Neuronal stem cell (in vitro differentiated cells): ENCODE data around the gene NPC2.

Experiments used
- DNase-seq: peaks from one replicate; pipeline ENCODE4 v3.0.0-alpha.2; 2013; ENCODE audit warnings: low spot score
- H2AFZ ChIP-seq: one replicate; pipeline ENCODE4 v1.6.1; 2013; ENCODE audit warnings: mild to moderate bottlenecking, low read length, inconsistent platforms
- H2AK5ac ChIP-seq: 2 replicates; pipeline ENCODE4 v1.6.1; 2013; ENCODE audit warnings: low read depth, mild to moderate bottlenecking, inconsistent platforms, low read length, moderate library complexity, mixed read lengths
- H2BK120ac ChIP-seq: 2 replicates; pipeline ENCODE4 v1.6.1; 2013; ENCODE audit warnings: low read depth, mild to moderate bottlenecking, inconsistent platforms, low read length, moderate library complexity, mixed read lengths
- H2BK12ac ChIP-seq: one replicate; pipeline ENCODE4 v1.6.1; 2013; ENCODE audit warnings: low read length, inconsistent platforms
- H2BK15ac ChIP-seq: 2 replicates; pipeline ENCODE4 v1.6.1; 2013; ENCODE audit warnings: mild to moderate bottlenecking, low read length, inconsistent platforms, mixed read lengths
- H2BK5ac ChIP-seq: one replicate; pipeline ENCODE4 v1.6.1; 2013; ENCODE audit warnings: inconsistent platforms, mild to moderate bottlenecking, low read length, moderate library complexity
- H3K14ac ChIP-seq: one replicate; pipeline ENCODE4 v1.6.1; 2013; ENCODE audit warnings: low read length, inconsistent platforms
- H3K18ac ChIP-seq: 2 replicates; pipeline ENCODE4 v1.6.1; 2013; ENCODE audit warnings: low read length, inconsistent platforms
- H3K23ac ChIP-seq: 2 replicates; pipeline ENCODE4 v1.6.1; 2013; ENCODE audit warnings: low read depth, mild to moderate bottlenecking, mixed read lengths, low read length, inconsistent platforms; ENCODE audit not compliant: poor library complexity
- H3K27ac ChIP-seq: replicated peaks from 3 replicates; pipeline ENCODE4 v1.5.1; 2013; ENCODE audit warnings: low read length, inconsistent platforms
- H3K27me3 ChIP-seq, 3 experiments: 2 replicates each; pipeline ENCODE4 v1.6.1; 2013; ENCODE audit warnings: low read length in 3 of 3, mild to moderate bottlenecking in 2 of 3, inconsistent platforms in 1 of 3, low read depth in 1 of 3, mixed read lengths in 1 of 3, moderate library complexity in 1 of 3; ENCODE audit not compliant: control insufficient read depth in 3 of 3, insufficient read depth in 3 of 3
- H3K36me3 ChIP-seq, 2 donors: replicated peaks in 1 of 2; 2 replicates each; pipeline ENCODE4 v1.6.1; 2013; ENCODE audit warnings: low read length in 2 of 2; ENCODE audit not compliant: control insufficient read depth in 2 of 2, insufficient read depth in 2 of 2
- H3K4ac ChIP-seq: 2 replicates; pipeline ENCODE4 v1.6.1; 2013; ENCODE audit warnings: inconsistent platforms, mild to moderate bottlenecking, low read length, moderate library complexity
- H3K4me1 ChIP-seq, 2 donors: 1 replicate in 1 of 2; 2 replicates in 1 of 2; pipeline ENCODE4 v1.6.1; 2013; ENCODE audit warnings: low read length in 2 of 2, low read depth in 1 of 2; ENCODE audit not compliant: control insufficient read depth in 2 of 2, insufficient read depth in 1 of 2
- H3K4me2 ChIP-seq: one replicate; pipeline ENCODE4 v1.6.1; 2013; ENCODE audit warnings: mild to moderate bottlenecking, low read length, inconsistent platforms; ENCODE audit not compliant: insufficient read depth, poor library complexity, severe bottlenecking
- H3K4me3 ChIP-seq, 2 donors: 2 replicates each; pipeline ENCODE4 v1.5.1; 2013; ENCODE audit warnings: low read length in 2 of 2, mild to moderate bottlenecking in 2 of 2, inconsistent platforms in 1 of 2, moderate library complexity in 1 of 2
- H3K79me1 ChIP-seq: one replicate; pipeline ENCODE4 v1.6.1; 2013; ENCODE audit warnings: low read depth, mild to moderate bottlenecking, inconsistent platforms, low read length, moderate library complexity
- H3K9ac ChIP-seq: one replicate; pipeline ENCODE4 v1.6.1; 2013; ENCODE audit warnings: mild to moderate bottlenecking, low read depth, low read length, inconsistent platforms; ENCODE audit not compliant: poor library complexity
- H3K9me3 ChIP-seq, 2 donors: replicated peaks in 1 of 2; 2 replicates each; pipeline versions ENCODE3 to v1.6.1; 2013; ENCODE audit warnings: low read length in 2 of 2, mild to moderate bottlenecking in 2 of 2, inconsistent platforms in 1 of 2, low read depth in 1 of 2, mixed read lengths in 1 of 2, moderate library complexity in 1 of 2; ENCODE audit not compliant: control insufficient read depth in 2 of 2, insufficient read depth in 1 of 2
- H4K8ac ChIP-seq: one replicate; pipeline ENCODE4 v1.6.1; 2013; ENCODE audit warnings: low read depth, mild to moderate bottlenecking, inconsistent platforms, low read length, moderate library complexity
- H4K91ac ChIP-seq: one replicate; pipeline ENCODE4 v1.6.1; 2013; ENCODE audit warnings: low read length, low read depth, mild to moderate bottlenecking, inconsistent platforms; ENCODE audit not compliant: poor library complexity
- WGBS, 2 donors: extraction: QIAGEN DNeasy Blood & Tissue Kit; methylation state at CpG; one replicate each; pipeline ENCODE4 v1.1.7; 2013; ENCODE audit warnings: missing lambda C conversion rate in 2 of 2, mixed read lengths in 1 of 2; ENCODE audit not compliant: insufficient read length in 2 of 2, insufficient replicate concordance in 1 of 2; ENCODE audit errors: extremely low coverage in 2 of 2; 5-methylcytosine and 5-hydroxymethylcytosine counted together

NPC2 gene

DNA sequence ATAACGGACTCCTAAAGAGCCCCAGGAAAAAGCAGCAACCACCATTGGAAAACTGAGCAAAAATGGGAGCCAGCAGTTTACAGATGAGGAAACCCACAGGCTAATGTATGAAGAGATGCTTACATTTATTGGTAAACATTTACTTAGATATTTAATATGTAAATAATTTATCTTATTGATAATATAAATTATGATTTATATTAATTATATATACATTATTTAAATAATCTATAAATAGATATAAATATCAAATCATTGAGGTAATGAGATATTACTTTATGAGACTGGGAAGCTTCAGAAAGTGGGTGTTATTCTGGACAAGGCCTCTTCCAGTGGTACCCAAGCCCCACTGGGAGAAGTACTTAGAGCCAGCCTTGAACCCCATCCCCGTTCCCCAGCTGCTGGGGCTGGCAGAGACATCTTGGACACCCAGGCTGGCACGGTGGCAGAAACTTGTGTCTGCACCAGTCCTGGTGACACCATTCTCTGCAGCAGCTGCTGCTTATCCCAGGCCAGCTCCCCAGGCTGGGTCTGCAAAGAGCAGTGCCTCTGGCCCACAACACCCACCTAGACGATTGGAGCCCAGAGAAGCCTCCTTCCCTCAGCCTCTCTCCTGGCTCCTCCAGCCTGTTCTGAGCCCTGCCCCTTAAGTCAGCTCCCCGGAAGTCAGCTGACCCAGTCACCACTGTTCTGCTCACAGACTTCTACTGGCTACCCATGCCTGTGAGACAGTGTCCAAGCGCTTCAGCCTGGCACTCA lies 26.4 kb upstream of the NPC2 start:
- no peak overlapping the region for H3K4ac ChIP-seq
- H3K9me3 ChIP-seq: no peaks in the 10 kb centered on the region
- peaks cover 10 to 30% of the 10 kb centered on the region in 2 donors for H3K4me1 ChIP-seq
- peaks cover 0 to 8% (median 0%) of the 10 kb centered on the region in 3 experiments for H3K27me3 ChIP-seq
- H4K8ac ChIP-seq: no peak overlapping the region
- no peak overlapping the region for H2BK15ac ChIP-seq
- H2BK5ac ChIP-seq: no peak overlapping the region
- no peaks in the 10 kb centered on the region for H3K79me1 ChIP-seq
- no CpG with 5 or more reads among the region's 6 CpGs for WGBS, 2 donors
- no peak overlapping the region for H2BK120ac ChIP-seq
- H3K14ac ChIP-seq: no peak overlapping the region
- H3K18ac ChIP-seq: peak overlapping the region; percentile 76
- H2BK12ac ChIP-seq: peak overlapping the region; percentile 28
- no peaks in the 10 kb centered on the region for H3K36me3 ChIP-seq
- H3K23ac ChIP-seq: no peak overlapping the region
- no peak overlapping the region for H3K4me2 ChIP-seq
- H3K27ac ChIP-seq: no peak overlapping the region
- DNase-seq: no peak
- H2AK5ac ChIP-seq: no peak overlapping the region
- no peak overlapping the region for H3K4me3 ChIP-seq
- H3K9ac ChIP-seq: no peak overlapping the region
- H4K91ac ChIP-seq: peak overlapping the region; percentile 20
- H2AFZ ChIP-seq: no peak overlapping the region

- no peak overlapping the region for H3K9ac ChIP-seq
- no peak overlapping the region for H2BK120ac ChIP-seq
- no peak overlapping the region for H3K23ac ChIP-seq
- no peak overlapping the region for H2BK5ac ChIP-seq
- peaks cover 18 to 19% of the 10 kb centered on the region in 2 donors for H3K4me1 ChIP-seq
- H2BK15ac ChIP-seq: no peak overlapping the region
- H4K8ac ChIP-seq: no peak overlapping the region
- H2BK12ac ChIP-seq: no peak overlapping the region
- WGBS, 2 donors: no CpG with 5 or more reads among the region's 6 CpGs
- no peak for DNase-seq
- no peak overlapping the region for H2AFZ ChIP-seq
- H3K14ac ChIP-seq: no peak overlapping the region
- H4K91ac ChIP-seq: no peak overlapping the region
- no peak overlapping the region for H3K27ac ChIP-seq
- H3K9me3 ChIP-seq: no peaks in the 10 kb centered on the region
- H3K79me1 ChIP-seq: no peaks in the 10 kb centered on the region
- peaks cover 0 to under 1% (median 0%) of the 10 kb centered on the region in 3 experiments for H3K27me3 ChIP-seq
- no peak overlapping the region for H2AK5ac ChIP-seq
- H3K4ac ChIP-seq: no peak overlapping the region
- no peaks in the 10 kb centered on the region for H3K36me3 ChIP-seq
- no peak overlapping the region for H3K4me2 ChIP-seq
- no peak overlapping the region for H3K18ac ChIP-seq
- H3K4me3 ChIP-seq: no peak overlapping the region
Measured at GRCh38 chr14:74518221-74518620, 25.1 kb upstream of the NPC2 start.

DNA sequence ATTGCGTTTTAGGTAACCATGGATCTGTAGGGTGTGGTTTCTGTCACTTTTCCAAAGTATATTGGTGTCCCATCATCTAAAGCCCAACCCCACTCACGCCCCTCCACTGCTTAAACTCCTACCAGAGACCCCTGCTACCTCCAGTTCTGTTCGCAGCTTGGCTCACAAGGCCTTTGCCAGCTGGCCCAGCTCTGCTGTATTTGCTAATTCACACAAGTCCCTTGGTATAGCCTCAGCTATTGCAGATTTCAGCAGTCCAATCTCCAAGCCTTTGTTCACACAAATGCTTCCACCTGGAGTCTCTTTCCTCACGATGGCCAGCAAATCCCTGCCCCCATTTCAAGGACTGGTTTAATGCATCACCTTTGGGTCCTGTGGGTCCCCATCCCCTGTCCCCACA lies 24.6 kb upstream of the NPC2 start:
- Histone ChIP-seq H3K27ac (no peak overlapping the region), H2AFZ (no peak overlapping the region), H3K23ac (no peak overlapping the region), H2BK12ac (no peak overlapping the region), H3K27me3 (no peaks in the 10 kb centered on the region), H3K4me3 (no peak overlapping the region), H3K4me2 (no peak overlapping the region), H2BK120ac (peak overlapping the region; percentile 27), H3K36me3 (no peaks in the 10 kb centered on the region), H4K8ac (no peak overlapping the region), H3K4me1 (peaks cover 14 to 18% of the 10 kb centered on the region in 2 donors), H2AK5ac (peak overlapping the region; percentile 33), H4K91ac (no peak overlapping the region), H2BK15ac (no peak overlapping the region), H3K18ac (no peak overlapping the region), H3K14ac (no peak overlapping the region), H3K4ac (no peak overlapping the region), H2BK5ac (no peak overlapping the region), H3K9ac (no peak overlapping the region), H3K79me1 (no peaks in the 10 kb centered on the region), H3K9me3 (no peaks in the 10 kb centered on the region)
- no peak for DNase-seq
- WGBS, 2 donors: no CpG with 5 or more reads among the region's 4 CpGs

DNA sequence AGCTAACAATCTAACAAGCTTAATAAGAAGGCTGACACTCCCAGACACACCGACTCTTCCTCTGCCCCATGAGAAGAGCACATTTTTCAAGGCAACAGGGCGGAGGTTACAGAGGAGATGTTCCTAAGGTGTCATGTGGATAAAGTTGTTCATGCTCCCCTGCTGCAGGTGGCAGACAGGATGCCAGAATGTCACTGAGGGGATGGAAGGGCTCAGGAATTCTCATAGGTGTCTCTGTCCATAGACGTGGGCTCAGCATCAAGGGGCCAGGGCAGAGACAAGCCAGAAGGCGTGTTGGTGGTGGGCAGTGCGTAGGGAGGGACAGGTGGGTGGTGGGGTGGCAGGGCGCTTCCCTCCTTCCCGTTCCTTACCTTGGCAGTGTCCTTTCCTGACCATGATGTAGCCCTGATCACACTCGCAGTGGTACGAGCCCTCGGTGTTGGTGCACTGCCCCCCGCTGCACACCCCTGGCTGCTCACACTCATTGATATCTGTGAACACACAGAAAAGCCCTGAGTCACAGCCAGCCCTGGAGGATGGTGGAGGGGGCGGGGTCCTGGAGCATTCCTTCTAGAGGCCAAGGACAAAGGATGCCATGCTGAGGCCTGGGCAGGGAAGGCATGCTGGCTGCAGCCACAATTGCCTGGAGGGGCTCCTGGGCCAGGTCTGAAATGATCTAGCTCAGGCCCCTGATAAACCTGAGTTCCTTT lies 23.5 kb upstream of the NPC2 start:
- no CpG with 5 or more reads among the region's 12 CpGs for WGBS, 2 donors
- peak overlapping the region; percentile 45 for H2AFZ ChIP-seq
- H2BK15ac ChIP-seq: no peak overlapping the region
- H3K23ac ChIP-seq: no peak overlapping the region
- H3K18ac ChIP-seq: peak overlapping the region; percentile 45
- H3K36me3 ChIP-seq: no peaks in the 10 kb centered on the region
- H3K27me3 ChIP-seq: no peaks in the 10 kb centered on the region
- H2BK120ac ChIP-seq: no peak overlapping the region
- H2BK5ac ChIP-seq: no peak overlapping the region
- no peak overlapping the region for H3K4me2 ChIP-seq
- H3K4me3 ChIP-seq: no peak overlapping the region
- H4K91ac ChIP-seq: no peak overlapping the region
- no peak overlapping the region for H2AK5ac ChIP-seq
- DNase-seq: no peak
- no peak overlapping the region for H4K8ac ChIP-seq
- H3K79me1 ChIP-seq: no peaks in the 10 kb centered on the region
- no peak overlapping the region for H3K4ac ChIP-seq
- no peak overlapping the region for H3K27ac ChIP-seq
- peaks cover 14 to 19% of the 10 kb centered on the region in 2 donors for H3K4me1 ChIP-seq
- H3K9me3 ChIP-seq: no peaks in the 10 kb centered on the region
- no peak overlapping the region for H3K9ac ChIP-seq
- H2BK12ac ChIP-seq: no peak overlapping the region
- H3K14ac ChIP-seq: peak overlapping the region; percentile 32
